Amniotic epithelial cell (primary cell): Measurements from ENCODE around the gene GALNT13.

Source experiments
- DNase-seq: peaks from one replicate; pipeline ENCODE4 v3.0.0-alpha.2; 2010; ENCODE audit warnings: low read depth

Gene GALNT13

DNA sequence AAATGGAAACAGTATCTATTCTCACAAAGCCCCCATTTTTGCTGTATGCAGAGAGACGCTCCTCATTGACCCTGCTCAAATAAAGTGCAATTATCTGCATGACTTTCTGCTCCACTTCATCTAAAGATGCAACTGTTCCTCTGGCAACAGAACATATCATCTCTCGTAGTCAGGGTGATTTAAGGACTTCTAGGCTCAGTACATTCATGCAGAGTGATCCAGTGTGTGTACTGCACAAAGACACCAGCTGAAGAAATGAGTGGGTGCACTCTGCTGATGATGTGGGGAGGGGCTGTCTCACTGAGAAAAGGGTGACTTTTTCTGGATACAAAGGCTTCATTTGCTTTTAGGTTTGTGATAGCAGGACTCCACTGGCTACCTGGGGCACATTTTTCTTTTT is 355.2 kb downstream of the GALNT13 start:
- no peak for DNase-seq

- DNase-seq, result no peak
Measured at GRCh38 chr2:154228566-154229280, 357.0 kb downstream of the GALNT13 start.

DNA sequence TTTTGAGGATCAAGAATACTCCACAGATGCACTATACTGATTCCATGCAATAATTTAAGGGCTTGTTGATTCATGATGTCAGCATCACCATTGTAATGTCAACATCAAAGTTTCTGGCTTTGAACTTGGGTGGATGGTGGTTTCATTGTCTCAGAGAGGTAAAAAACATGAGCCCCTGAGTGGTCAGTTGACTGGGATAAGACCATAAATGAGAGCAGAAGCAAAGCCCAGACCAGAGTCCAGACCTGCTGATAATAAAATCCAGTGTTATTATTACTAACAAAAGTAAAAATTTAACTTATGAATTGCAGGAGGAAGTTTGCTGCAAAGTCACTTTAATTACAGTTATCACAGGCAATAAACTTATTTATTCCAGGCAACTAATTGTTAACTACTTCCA is 358.2 kb downstream of the GALNT13 start:
- DNase-seq, result no peak

DNA sequence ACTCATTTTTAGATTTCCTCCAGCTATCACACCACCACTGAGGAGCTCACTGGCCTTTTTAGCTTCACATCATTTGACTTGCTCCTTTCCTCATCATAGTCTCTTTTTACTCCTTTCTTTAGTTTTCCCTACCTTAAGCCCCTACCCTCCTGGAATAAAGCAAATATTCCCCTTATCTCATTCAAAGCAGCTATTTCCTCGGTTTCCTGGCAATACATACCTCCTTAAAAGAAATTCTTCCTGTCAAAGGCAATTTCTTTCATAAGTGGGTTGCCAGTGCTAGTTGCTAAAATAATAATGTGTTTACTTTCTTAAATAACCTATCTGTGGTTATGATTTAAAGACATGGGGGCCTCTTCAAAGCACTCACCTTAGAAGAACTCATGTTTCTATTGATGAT is 359.3 kb downstream of the GALNT13 start:
- no peak for DNase-seq

GRCh38 chr2:154233231-154233630 is 361.5 kb downstream of the GALNT13 start:
- no peak for DNase-seq

- DNase-seq, result no peak
Measured at GRCh38 chr2:154238252-154238651, 366.5 kb downstream of the GALNT13 start.

- DNase-seq, result no peak
Measured at GRCh38 chr2:154240316-154240715, 368.6 kb downstream of the GALNT13 start.

GRCh38 chr2:154240921-154241379 is 369.2 kb downstream of the GALNT13 start:
- no peak for DNase-seq

DNA sequence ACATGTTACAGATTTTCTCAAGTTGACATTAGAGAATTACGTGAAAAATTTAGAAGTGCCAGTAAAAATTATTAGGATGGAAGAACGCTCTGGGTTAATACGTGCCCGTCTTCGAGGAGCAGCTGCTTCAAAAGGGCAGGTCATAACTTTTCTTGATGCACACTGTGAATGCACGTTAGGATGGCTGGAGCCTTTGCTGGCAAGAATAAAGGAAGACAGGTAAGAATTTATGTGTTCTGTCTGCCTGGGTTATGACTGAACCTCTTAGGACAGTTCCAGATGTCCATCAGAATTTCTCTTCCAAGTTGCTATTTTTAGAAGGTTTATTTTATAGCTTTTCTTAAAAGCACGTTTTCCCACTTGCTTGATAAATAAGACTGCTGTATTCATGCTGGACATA is 371.0 kb downstream of the GALNT13 start:
- DNase-seq, result no peak

- no peak for DNase-seq
Measured at GRCh38 chr2:154243685-154244084, 372.0 kb downstream of the GALNT13 start.

- DNase-seq, result no peak
Measured at GRCh38 chr2:154244932-154245331, 373.2 kb downstream of the GALNT13 start.

DNA sequence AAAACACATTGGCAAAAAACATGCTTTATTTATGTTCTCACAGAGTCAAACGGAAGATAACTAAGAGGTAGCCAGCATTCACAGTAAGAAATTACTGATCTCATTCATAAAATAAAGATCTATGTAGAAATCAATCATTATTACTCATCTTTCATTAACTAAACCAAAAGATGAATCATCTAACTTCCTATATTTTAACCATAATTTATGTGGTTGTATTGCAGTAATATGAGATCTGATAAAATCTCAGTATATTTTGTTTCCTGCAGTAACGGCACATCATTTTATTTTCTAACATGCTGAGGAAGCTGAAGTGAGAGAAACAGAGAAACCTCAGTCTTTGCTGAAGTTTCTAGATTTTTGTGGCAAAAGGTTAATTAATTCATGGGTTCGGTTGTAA is 375.8 kb downstream of the GALNT13 start:
- no peak for DNase-seq

GRCh38 chr2:154256136-154256535 is 384.4 kb downstream of the GALNT13 start:
- no peak for DNase-seq

DNA sequence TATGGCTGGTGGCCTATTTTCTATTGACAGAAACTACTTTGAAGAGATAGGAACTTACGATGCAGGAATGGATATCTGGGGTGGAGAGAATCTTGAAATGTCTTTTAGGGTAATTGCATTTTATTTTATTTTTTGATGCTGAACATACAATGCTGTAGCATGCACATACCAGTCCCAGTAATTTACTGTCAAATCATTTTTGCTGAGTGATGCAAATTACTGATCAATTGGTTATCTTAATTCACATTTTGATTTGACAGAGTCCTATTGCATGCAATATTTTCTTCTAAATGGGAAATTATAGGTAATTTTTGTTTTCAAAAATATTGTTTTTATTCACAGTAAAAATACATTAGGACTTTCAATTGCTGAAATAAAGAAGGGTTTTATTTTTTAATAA is 387.3 kb downstream of the GALNT13 start:
- DNase-seq, result no peak

- DNase-seq, result no peak
Measured at GRCh38 chr2:154261473-154262027, 389.8 kb downstream of the GALNT13 start.

DNA sequence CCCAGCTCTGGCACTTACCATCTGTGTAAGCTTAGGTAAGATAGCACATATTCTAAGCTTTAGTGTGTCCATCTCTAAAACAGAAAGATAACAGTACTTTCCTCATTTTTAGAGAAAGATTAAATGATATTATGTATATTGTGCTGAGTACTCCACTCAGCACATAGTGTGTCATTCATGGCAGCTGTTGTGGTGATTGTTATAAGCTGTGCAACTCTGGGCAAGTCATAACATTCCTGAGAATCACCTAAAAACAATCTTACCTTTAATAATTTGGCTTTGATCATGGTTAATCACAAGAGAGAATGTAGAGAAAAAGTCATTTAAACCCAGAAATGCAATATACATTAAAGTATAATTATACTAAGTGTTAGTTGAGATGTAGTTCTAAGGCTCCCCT is 391.5 kb downstream of the GALNT13 start:
- DNase-seq, result no peak

- no peak for DNase-seq
Measured at GRCh38 chr2:154264024-154264423, 392.3 kb downstream of the GALNT13 start.

DNA sequence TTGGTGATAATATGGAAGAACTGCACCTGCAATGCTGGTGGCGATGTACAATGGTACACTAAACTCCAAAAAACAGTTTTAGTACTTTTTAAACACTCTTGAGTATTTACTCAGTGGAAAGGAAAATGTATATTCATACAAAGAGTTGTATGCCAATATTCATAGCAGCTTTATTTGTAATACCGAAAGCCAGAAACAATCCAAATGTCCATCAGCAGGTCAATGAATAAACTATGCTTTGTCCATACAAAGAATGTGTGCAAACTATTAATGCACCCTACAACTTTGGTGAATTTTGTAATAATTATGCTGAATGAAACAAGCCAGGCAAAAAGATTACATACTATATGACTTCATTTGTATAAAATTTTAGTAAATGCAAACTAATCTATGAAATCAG is 396.3 kb downstream of the GALNT13 start:
- no peak for DNase-seq

- DNase-seq, result no peak
Measured at GRCh38 chr2:154280543-154280942, 408.8 kb downstream of the GALNT13 start.

DNA sequence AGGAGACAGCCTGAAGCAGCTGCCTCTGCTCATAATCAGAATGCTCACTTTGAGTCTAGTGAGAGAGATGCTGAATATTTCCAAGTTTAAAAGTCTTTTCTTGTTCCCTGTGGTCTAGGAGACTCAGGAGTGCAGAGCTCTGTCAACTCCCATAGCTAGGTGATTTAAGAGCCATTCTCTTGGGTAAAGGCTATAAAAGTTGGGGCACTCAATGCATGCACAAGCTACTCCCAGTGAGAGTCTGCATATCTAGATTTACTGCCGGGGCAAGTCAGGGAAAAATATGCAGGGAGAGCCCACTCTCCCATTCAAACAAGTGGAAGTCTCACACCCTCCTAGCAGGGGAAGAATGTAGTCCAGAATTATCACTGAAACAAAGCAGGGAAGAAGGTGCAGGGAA is 418.1 kb downstream of the GALNT13 start:
- no peak for DNase-seq

- DNase-seq, result no peak
Measured at GRCh38 chr2:154291511-154291910, 419.8 kb downstream of the GALNT13 start.

GRCh38 chr2:154291927-154292326 is 420.2 kb downstream of the GALNT13 start:
- DNase-seq, result no peak

DNA sequence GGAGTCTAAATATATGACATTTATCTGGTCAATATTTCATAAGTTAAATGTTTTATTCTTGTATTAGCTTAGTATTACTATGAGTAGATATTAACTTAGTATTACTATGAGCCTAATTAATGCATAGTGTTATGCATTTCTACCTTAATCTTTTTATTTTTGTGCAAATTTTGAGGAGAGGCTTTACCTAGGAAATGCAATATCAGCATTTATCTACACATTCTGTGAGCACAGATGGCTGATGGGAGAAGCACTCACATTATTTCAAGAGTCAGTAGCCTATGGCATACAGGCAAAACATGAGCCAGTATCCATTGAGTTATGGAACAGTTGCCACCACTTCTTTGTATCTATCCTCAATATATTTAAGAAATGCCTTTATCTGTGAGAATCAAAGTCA is 422.1 kb downstream of the GALNT13 start:
- no peak for DNase-seq
